GM18508 (cell line): ENCODE data around the gene ABAT.

ENCODE experiments used
- ATAC-seq: cut with Tn5 transposase; IDR thresholded peaks from one replicate; pipeline ENCODE4 v1.9.1; 2021; ENCODE audit warnings: moderate number of reproducible peaks; ENCODE audit not compliant: insufficient read depth, unreplicated experiment

The ABAT gene

GRCh38 chr16:8714807-8715206 is 40.4 kb downstream of the ABAT start:
- ATAC-seq: no peak

GRCh38 chr16:8716052-8716451 is 41.6 kb downstream of the ABAT start:
- ATAC-seq: no peak

- ATAC-seq: no peak
Measured at GRCh38 chr16:8716592-8716991, 42.2 kb downstream of the ABAT start.

- no peak for ATAC-seq
Measured at GRCh38 chr16:8717469-8717868, 43.1 kb downstream of the ABAT start.

GRCh38 chr16:8717892-8718415 is 43.5 kb downstream of the ABAT start:
- no peak for ATAC-seq

- ATAC-seq: no peak
Measured at GRCh38 chr16:8718851-8719680, 44.6 kb downstream of the ABAT start.

DNA sequence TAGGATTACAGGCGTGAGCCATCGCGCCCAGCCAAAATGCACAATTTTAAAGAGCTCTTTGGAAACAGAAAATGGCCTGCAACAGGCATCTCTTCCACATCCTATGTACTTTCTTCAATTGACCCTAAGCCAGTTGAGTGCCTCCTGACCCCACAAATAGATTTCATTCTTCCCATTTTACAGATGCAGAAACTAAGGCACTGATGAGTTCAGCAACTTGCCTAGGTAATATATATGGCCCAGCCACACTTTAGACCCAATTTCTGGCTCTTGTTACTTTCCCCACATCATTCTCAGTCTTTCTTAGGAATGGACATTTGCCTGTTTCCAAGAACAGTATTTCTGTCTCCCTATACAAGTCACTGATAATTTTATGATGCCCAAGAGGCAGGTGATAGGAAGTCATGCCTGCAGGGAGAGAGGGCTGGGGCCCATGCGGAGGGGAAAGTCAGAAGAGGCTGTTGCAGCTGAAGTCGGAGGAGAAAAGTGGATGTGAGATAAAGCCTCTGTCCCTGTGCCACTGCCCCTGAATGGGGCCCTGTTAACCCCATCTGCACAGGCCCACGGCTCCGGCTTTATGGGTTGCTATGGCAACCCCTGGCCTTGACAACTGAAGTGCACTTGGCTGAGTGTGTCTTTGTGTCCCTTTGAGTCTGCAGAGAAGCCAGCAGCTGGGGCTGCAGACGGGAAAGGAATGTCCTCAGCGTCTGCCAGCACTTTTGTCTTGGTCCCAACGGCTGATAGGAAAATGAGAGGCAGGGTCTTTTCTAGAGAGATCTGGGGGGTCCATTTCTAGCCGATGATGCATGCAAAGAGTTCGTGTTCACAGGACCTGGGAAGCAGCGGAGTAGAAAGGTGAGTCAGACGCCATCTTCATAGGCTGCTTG is 45.9 kb downstream of the ABAT start:
- no peak for ATAC-seq

- ATAC-seq: no peak
Measured at GRCh38 chr16:8720967-8721308, 46.5 kb downstream of the ABAT start.

- no peak for ATAC-seq
Measured at GRCh38 chr16:8721336-8722024, 47.1 kb downstream of the ABAT start.

DNA sequence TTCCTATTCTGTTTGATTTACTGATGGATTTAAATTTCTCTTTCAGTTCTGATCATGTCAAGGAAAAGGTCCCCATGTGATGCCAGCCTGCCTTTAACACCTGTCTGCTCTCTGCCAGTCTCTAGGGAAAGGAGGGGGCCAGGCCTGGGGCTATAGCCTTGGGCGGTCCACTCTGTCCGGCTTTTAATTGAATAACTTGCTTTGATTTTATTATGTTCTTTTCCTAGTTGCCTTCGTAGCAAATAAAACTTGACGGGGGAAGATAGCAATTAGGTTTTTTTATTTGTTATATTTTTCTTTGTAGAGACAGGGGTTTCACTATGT is 47.6 kb downstream of the ABAT start:
- no peak for ATAC-seq

DNA sequence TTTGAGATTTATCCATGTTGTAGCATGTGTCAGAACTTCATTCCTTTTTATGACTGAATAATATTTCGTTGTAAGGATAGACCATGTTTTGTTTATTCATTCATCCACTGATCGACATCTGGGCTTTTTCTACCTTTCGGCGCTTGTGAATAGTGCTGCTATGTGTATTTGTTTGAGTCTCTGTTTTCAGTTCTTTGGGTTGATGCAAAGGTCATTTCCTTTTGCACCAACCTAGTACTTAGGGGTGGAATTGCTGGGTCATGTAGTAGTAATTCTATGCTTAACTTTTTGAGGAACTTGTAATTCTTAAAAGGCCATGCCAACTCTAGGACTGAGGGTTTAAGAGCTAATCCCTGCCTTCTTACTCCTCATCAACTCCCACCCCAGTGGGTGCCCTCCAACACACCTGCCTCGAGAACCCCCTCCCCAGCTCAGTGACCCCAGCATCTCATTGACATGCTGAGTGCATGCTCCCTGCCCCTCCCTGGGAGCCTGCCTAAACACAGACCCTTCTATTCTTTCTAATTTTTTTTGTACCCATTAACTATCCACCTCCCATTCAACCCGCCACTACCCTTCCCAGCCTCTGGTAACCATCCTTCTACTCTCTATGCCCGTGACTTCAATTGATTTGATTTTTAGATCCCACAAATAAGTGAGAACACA is 51.2 kb downstream of the ABAT start:
- ATAC-seq: no peak

DNA sequence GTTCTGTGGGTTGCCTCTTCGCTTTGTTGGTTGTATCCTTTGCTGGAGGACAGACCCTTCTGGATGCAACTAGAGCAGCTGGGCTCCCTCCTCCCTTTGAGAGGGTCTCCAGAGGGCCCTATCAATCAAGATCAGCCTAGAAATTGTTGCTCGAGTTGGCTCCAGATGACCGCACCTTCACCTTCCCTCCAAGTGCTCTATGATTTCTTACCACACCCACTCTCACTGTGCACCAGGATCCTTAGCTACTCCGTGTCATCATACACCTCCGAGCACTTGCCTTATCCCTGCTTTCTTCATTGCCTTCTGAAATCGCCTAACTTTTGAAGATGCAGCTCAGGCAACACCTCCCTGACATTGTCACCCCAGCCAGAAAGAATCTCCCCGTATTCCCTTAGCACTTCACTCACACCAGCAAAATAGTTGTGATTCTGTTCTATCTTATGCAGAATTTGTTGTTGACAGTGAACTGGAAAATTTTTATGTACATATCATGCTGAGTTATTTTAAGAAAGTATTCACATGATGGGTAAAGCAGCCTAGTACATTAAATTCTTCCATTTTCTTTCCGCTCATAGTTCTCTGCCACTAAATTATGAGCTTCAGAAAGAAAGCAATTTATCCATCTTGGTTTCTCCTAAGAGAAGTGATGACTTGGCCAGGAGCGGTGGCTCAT is 52.9 kb downstream of the ABAT start:
- no peak for ATAC-seq

DNA sequence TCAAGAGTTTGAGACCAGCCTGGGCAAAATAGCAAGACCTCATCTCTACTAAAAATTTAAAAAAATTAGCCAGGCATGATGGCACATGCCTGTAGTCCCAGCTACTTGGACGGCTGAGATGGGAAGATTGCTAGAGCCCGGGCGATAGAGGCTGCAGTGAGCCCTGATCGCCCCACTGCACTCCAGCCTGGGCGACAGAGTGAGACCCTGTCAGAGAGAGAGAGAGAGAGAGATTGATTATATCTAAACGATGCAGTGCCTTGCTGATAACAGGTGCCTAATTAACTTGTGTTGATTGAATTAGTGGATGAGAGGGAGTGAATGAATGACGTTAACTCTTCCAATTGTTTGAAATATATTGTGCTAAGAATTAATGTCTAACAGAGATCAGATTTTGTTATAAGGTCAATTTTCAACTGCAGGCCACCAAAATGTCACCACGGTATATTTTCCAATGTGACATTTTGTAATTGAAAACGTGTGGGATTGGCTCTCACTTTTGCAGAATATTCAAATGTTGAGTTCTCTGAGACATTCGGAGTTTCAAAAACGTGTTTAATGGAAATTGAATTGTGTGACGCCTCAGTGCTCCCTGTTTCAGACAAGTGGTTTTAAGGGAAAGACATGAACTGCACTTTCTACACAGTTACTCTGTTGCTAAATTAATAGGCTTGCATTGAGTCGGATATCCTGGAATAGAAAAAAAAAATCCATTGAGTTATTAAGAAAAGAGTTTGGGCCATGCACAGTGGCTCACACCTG is 53.6 kb downstream of the ABAT start:
- ATAC-seq: no peak

DNA sequence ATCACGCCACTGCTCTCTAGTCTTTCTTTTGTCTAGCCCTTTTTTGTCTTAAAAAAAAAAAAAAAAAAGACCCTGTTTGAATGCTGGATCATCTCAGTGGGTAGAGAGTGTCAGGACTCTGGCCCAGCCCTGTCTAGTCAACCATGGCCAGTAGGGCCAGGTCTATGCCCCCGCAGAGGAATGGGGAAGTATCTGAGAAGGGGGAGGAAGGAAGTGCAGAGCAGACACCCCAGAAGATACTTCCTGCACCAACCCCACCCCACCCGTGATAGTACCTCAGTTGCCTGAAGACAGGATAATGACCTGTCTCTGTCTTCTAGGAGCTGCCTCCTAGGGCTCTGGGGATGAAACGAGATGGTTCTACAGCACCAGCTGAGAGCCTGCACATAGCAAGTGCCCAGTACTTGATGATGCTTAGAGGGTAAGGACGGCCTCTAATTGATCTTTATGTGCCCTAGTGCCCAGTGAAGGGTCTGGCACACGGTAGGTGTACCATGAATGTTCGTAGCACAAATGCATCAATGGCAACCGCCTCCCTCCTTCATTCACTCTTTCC is 55.4 kb downstream of the ABAT start:
- ATAC-seq: no peak

- ATAC-seq: no peak
Measured at GRCh38 chr16:8730335-8730915, 56.0 kb downstream of the ABAT start.

DNA sequence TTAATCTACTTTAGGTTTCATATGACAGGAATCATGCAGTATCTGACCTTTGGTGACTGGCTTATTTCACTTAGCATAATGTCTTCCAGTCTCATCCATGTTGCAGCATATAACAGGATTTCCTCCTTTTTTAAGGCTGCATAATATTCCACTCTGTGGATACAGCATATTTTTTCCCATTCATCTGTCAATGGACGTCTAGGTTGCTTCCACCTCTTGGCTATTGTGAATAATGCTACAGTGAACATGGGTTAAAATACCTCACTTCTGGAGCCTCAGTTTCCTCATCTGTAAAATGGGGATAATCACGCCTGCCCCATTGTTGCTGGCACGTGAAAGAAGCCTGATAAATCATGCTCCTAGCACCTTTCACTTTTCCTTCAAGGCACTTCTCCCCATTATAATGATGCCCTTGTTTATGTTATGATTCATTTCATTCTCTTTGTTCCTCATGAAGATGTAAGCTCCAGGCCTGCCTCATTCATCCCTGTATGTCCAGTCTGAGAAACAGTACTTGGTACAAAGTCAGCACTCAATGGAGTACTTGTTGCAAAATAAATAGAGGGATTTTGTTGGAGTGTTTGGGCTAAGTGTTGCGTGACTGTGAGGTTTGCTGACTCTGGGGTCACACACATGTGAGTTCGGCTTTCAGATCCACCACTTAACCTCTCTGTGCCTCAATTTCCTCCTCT is 59.6 kb downstream of the ABAT start:
- ATAC-seq: no peak

GRCh38 chr16:8735574-8735973 is 61.2 kb downstream of the ABAT start:
- no peak for ATAC-seq

- ATAC-seq: no peak
Measured at GRCh38 chr16:8736123-8736668, 61.8 kb downstream of the ABAT start.
